H1 (cell line): Measurements from ENCODE around the gene ELMO1. TPM values are rescaled to one million over a fixed set of nuclear protein-coding genes. Genes with fewer than 3 reads are reported as not detected.

ENCODE experiments used
- CTCF ChIA-PET: fragments of 300-600 bp; sonication (Branson Sonifier 250); formaldehyde crosslinking; loops from one replicate; lab custom pipeline; 2021; ENCODE audit not compliant: partially characterized antibody; lab: Charles Lee
- POLR2A ChIA-PET: fragments of 300-600 bp; sonication (Branson Sonifier 250); formaldehyde crosslinking; loops from one replicate; lab custom pipeline; 2021; ENCODE audit warnings: inconsistent platforms; ENCODE audit not compliant: partially characterized antibody; lab: Charles Lee
- DNase-seq, 2 experiments: peaks; one replicate each; pipeline versions ENCODE4 v3.0.0 to v3.0.0-alpha.2; 2010 to 2022; ENCODE audit warnings: low spot score in 2 of 2, low read depth in 1 of 2, mixed read lengths in 1 of 2
- FAIRE-seq: peaks from 2 replicates; lab custom pipeline; 2011; peaks lifted over from hg19 to GRCh38; lab: Jason Lieb, UNC
- H2AFZ ChIP-seq: 2 replicates; pipeline ENCODE4 v1.8.1; 2012; ENCODE audit warnings: low read length, inconsistent platforms
- H2AK5ac ChIP-seq: 2 replicates; pipeline ENCODE4 v1.6.1; 2013; ENCODE audit warnings: low read depth, low read length
- H2BK120ac ChIP-seq: replicated peaks from 2 replicates; pipeline ENCODE3; 2013; ENCODE audit warnings: low read depth, low read length, inconsistent platforms
- H2BK12ac ChIP-seq: 2 replicates; pipeline ENCODE4 v1.6.1; 2013; ENCODE audit warnings: low read depth, low read length
- H2BK15ac ChIP-seq: 2 replicates; pipeline ENCODE4 v1.6.1; 2013; ENCODE audit warnings: low read length
- H2BK20ac ChIP-seq: 2 replicates; pipeline ENCODE4 v1.6.1; 2013; ENCODE audit warnings: low read length
- H2BK5ac ChIP-seq: 2 replicates; pipeline ENCODE4 v1.6.1; 2013; ENCODE audit warnings: low read depth, low read length
- H3K14ac ChIP-seq: 2 replicates; pipeline ENCODE4 v1.6.1; 2013; ENCODE audit warnings: inconsistent platforms; ENCODE audit not compliant: insufficient read length
- H3K18ac ChIP-seq: 2 replicates; pipeline ENCODE4 v1.6.1; 2013; ENCODE audit warnings: low read length; ENCODE audit errors: extremely low read depth
- H3K23ac ChIP-seq: 2 replicates; pipeline ENCODE4 v1.6.1; 2013; ENCODE audit warnings: inconsistent platforms; ENCODE audit not compliant: insufficient read length
- H3K23me2 ChIP-seq: 2 replicates; pipeline ENCODE4 v1.6.1; 2013; ENCODE audit warnings: low read depth, low read length
- H3K27ac ChIP-seq: 2 replicates; pipeline ENCODE4 v1.6.1; 2011; ENCODE audit warnings: low read depth, low read length, inconsistent platforms
- H3K27me3 ChIP-seq, 4 experiments: replicated peaks in 1 of 4; 1 replicate in 1 of 4; 2 replicates in 3 of 4; pipeline versions ENCODE4 v1.6.1 to v1.8.1; 2011 to 2013; ENCODE audit warnings: low read length in 3 of 4, mild to moderate bottlenecking in 3 of 4, inconsistent platforms in 2 of 4, mixed read lengths in 2 of 4, moderate library complexity in 1 of 4; ENCODE audit not compliant: control insufficient read depth in 3 of 4, insufficient read depth in 3 of 4; ENCODE audit errors: extremely low read depth in 1 of 4
- H3K36me3 ChIP-seq, 4 experiments: 2 replicates each; pipeline versions ENCODE4 v1.6.1 to v1.8.1; 2011 to 2013; ENCODE audit warnings: mild to moderate bottlenecking in 4 of 4, low read length in 3 of 4, moderate library complexity in 2 of 4, control low read depth in 1 of 4, inconsistent platforms in 1 of 4; ENCODE audit not compliant: insufficient read depth in 4 of 4, control insufficient read depth in 2 of 4
- H3K4ac ChIP-seq: replicated peaks from 2 replicates; pipeline ENCODE3; 2013; ENCODE audit warnings: low read length, low read depth, mixed read lengths, inconsistent platforms; ENCODE audit not compliant: insufficient read length
- H3K4me1 ChIP-seq, 4 experiments: replicated peaks in 1 of 4; 1 replicate in 1 of 4; 2 replicates in 3 of 4; pipeline versions ENCODE4 v1.6.1 to v1.8.1; 2011 to 2013; ENCODE audit warnings: low read length in 3 of 4, inconsistent platforms in 2 of 4, mixed read lengths in 1 of 4; ENCODE audit not compliant: insufficient read depth in 4 of 4, control insufficient read depth in 3 of 4
- H3K4me2 ChIP-seq, 2 experiments: 2 replicates each; pipeline versions ENCODE4 v1.6.1 to v1.8.1; 2011 to 2013; ENCODE audit warnings: low read depth in 2 of 2, low read length in 2 of 2, control low read depth in 1 of 2, inconsistent platforms in 1 of 2, mild to moderate bottlenecking in 1 of 2; ENCODE audit not compliant: insufficient read depth in 1 of 2
- H3K4me3 ChIP-seq, 4 experiments: fragments of 200-600, 300-600 bp in 1 of 4; sonication (generic), shearing (Covaris generic), sonication (Bioruptor Twin) in 1 of 4; 2 replicates each; pipeline versions ENCODE4 v1.5.1 to v1.8.1; 2011 to 2016; ENCODE audit warnings: low read length in 4 of 4, low read depth in 3 of 4, control low read depth in 2 of 4, inconsistent platforms in 2 of 4, mild to moderate bottlenecking in 2 of 4, mixed read lengths in 1 of 4, moderate library complexity in 1 of 4; ENCODE audit not compliant: insufficient read depth in 2 of 4; ENCODE audit errors: extremely low read depth in 1 of 4
- H3K56ac ChIP-seq: replicated peaks from 2 replicates; pipeline ENCODE3; 2013; ENCODE audit warnings: low read depth, mild to moderate bottlenecking, mixed read lengths, low read length, inconsistent platforms; ENCODE audit not compliant: insufficient read length
- H3K79me1 ChIP-seq: 2 replicates; pipeline ENCODE4 v1.6.1; 2013; ENCODE audit warnings: low read depth, low read length, control low read depth
- H3K79me2 ChIP-seq, 2 experiments: 2 replicates each; pipeline versions ENCODE4 v1.6.1 to v1.8.1; 2012 to 2013; ENCODE audit warnings: low read length in 2 of 2, mild to moderate bottlenecking in 2 of 2, inconsistent platforms in 1 of 2; ENCODE audit not compliant: insufficient read depth in 2 of 2, control insufficient read depth in 1 of 2
- H3K9ac ChIP-seq, 4 experiments: replicated peaks in 1 of 4; 1 replicate in 1 of 4; 2 replicates in 3 of 4; pipeline versions ENCODE4 v1.6.1 to v1.8.1; 2011 to 2013; ENCODE audit warnings: low read depth in 3 of 4, low read length in 3 of 4, control low read depth in 2 of 4, mild to moderate bottlenecking in 2 of 4, moderate library complexity in 2 of 4, inconsistent platforms in 1 of 4; ENCODE audit errors: extremely low read depth in 1 of 4
- H3K9me3 ChIP-seq, 2 experiments: 2 replicates each; pipeline versions ENCODE4 v1.6.1 to v1.8.1; 2012 to 2013; ENCODE audit warnings: mild to moderate bottlenecking in 2 of 2, moderate library complexity in 2 of 2, control low read depth in 1 of 2, inconsistent platforms in 1 of 2, low read depth in 1 of 2, low read length in 1 of 2, mixed read lengths in 1 of 2; ENCODE audit not compliant: insufficient read depth in 2 of 2
- H4K20me1 ChIP-seq, 2 experiments: replicated peaks in 1 of 2; 2 replicates each; pipeline versions ENCODE3 to v1.8.1; 2011 to 2013; ENCODE audit warnings: inconsistent platforms in 2 of 2, low read length in 2 of 2, mild to moderate bottlenecking in 1 of 2; ENCODE audit not compliant: insufficient read depth in 2 of 2, control insufficient read depth in 1 of 2
- H4K5ac ChIP-seq: 2 replicates; pipeline ENCODE4 v1.6.1; 2013; ENCODE audit warnings: low read length, low read depth, mixed read lengths, inconsistent platforms; ENCODE audit not compliant: insufficient read length
- H4K8ac ChIP-seq: 2 replicates; pipeline ENCODE4 v1.8.0; 2013; ENCODE audit warnings: mild to moderate bottlenecking, moderate library complexity, low read length, inconsistent platforms; ENCODE audit not compliant: insufficient read depth; ENCODE audit errors: extremely low read depth
- H4K91ac ChIP-seq: replicated peaks from 2 replicates; pipeline ENCODE3; 2013; ENCODE audit warnings: low read length, mixed read lengths, inconsistent platforms; ENCODE audit not compliant: insufficient read length
- ATF2 ChIP-seq: IDR thresholded peaks from 2 replicates; pipeline ENCODE4 v1.6.1; 2012; ENCODE audit warnings: low read length, inconsistent platforms
- CBX8 ChIP-seq: fragments of 300-800, 300-1000 bp; sonication (generic); IDR thresholded peaks from 2 replicates; pipeline ENCODE4 v1.7.1; 2016; ENCODE audit warnings: low read depth, low read length, borderline replicate concordance
- E2F6 ChIP-seq: IDR thresholded peaks from 2 replicates; pipeline ENCODE4 v1.6.1; 2012; ENCODE audit warnings: inconsistent platforms
- FOSL1 ChIP-seq: IDR thresholded peaks from 2 replicates; pipeline ENCODE4 v1.6.1; 2011; ENCODE audit warnings: mild to moderate bottlenecking, low read depth, low read length, moderate library complexity; ENCODE audit not compliant: insufficient read depth
- KDM1A ChIP-seq: fragments of 200-600, 300-600 bp; sonication (generic); IDR thresholded peaks from 2 replicates; pipeline ENCODE4 v1.7.1; 2016; ENCODE audit warnings: mild to moderate bottlenecking, low read length, borderline replicate concordance
- RAD21 ChIP-seq, 2 experiments: IDR thresholded peaks in 1 of 2; conservative IDR thresholded peaks in 1 of 2; 2 replicates each; pipeline ENCODE4 v1.6.1; 2011; ENCODE audit warnings: low read depth in 2 of 2, low read length in 2 of 2, improper control_type of control experiment in 1 of 2, inconsistent platforms in 1 of 2, mild to moderate bottlenecking in 1 of 2, moderate library complexity in 1 of 2
- YY1 ChIP-seq: IDR thresholded peaks from 2 replicates; pipeline ENCODE4 v1.6.1; 2011; ENCODE audit warnings: low read depth, mild to moderate bottlenecking, low read length
- WGBS, 2 experiments: shearing (Covaris generic) in 1 of 2; methylation state at CpG; one replicate each; pipeline versions ENCODE4 v1.1.6 to v1.1.7; 2013 to 2015; ENCODE audit warnings: low lambda C conversion rate in 2 of 2, mixed read lengths in 2 of 2, inconsistent platforms in 1 of 2, low coverage in 1 of 2, missing lambda C conversion rate in 1 of 2; ENCODE audit not compliant: insufficient replicate concordance in 2 of 2, insufficient coverage in 1 of 2, insufficient read length in 1 of 2; ENCODE audit errors: extremely low coverage in 1 of 2, missing lambda C conversion rate in 1 of 2; 5-methylcytosine and 5-hydroxymethylcytosine counted together
- polyA plus RNA-seq, 7 experiments: library from polyadenylated mRNA; depleted of rRNA in 3 of 7; stranded (reverse) in 5 of 7; unstranded in 2 of 7; fragments of >200 nt in 5 of 7; fragments of 200-250 nt in 2 of 7; gene quantifications; 1 replicate in 5 of 7; 2 replicates in 1 of 7; 4 replicates in 1 of 7; pipeline versions ENCODE4 v1.2.1 to v1.2.3, GENCODE V29; 2011 to 2013; ENCODE audit warnings: missing spikeins in 2 of 7, mixed read lengths in 2 of 7
- total RNA-seq: library from RNA; stranded (reverse); fragmentation: NEBNext Ultra II Directional; extraction: Animal tissue kit (Norgen Biotek cat#: 25700); gene quantifications from 2 replicates; pipeline ENCODE4 v1.2.1, GENCODE V29; 2021

Gene ELMO1
- total and polyA plus RNA-seq, 2 of the 8 experiments (the other 6 are each of a cell fraction or from before 2014, with no cell fraction given), result 18.4 to 21.0 TPM

DNA sequence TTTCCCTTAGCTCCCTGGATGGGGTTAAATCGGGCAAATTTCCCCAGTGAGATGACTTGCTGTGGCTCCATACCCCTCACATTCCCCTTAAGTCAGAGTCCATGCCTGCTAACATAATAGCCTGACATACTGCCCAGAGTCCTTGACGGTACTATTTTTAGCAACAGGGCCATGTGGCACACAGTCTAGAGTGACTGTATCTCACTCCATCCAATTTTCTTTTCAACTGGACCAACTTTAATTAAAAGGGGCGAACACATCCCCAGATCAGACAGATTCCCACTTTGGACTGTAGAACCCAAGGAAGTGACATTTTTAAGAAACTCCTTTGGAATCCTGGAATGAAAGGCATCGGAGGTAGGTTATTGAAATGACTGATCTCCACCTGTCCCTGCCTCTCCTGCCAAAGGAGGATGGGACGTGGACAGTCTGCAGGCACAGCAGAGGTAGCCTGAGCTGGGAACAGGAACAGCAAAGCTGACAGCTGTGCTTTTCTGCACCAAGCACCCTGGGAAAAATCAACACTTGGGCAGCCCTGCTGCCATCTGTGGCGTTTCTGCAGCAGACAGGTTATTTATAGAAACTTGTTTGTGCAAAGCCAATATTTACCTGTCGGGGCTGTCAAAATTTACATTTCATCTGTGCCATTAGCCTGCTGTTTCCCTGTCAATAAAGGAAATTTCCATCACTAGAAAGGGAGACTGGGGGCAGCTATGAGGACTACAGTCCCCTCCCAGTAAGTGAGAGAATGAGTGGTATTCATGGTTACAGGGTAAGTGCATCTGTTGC is 502.9 kb downstream of the ELMO1 start:
- no peak for TF ChIP-seq CBX8
- no peak for TF ChIP-seq KDM1A
- TF ChIP-seq YY1, result no peak
- no peak for TF ChIP-seq ATF2
- TF ChIP-seq E2F6, result no peak
- no peak for TF ChIP-seq FOSL1
- no peak for TF ChIP-seq RAD21 (IDR thresholded peaks at IDR 0.05 in 1 of 2, conservative IDR thresholded peaks at IDR 0.05 in 1 of 2; ENCODE audit: low read depth in 2 of 2, low read length in 2 of 2)
- TF ChIP-seq, all 59 proteins: peak for 0
- no peak overlapping the region for H3K23ac ChIP-seq
- no peak for FAIRE-seq
- no peak overlapping the region for H2AK5ac ChIP-seq
- no peak overlapping the region for H3K14ac ChIP-seq
- no peak overlapping the region for H2BK120ac ChIP-seq
- CTCF ChIA-PET, result interaction anchor here (1.1 to 2.1 kb wide), 2 partner anchors 15 to 253 kb away, joined by 3 to 4 read pairs; no protein-coding TSS in a partner anchor
- H3K4me1 ChIP-seq, result peaks cover 0 to 12% (median 3%) of the 10 kb centered on the region in 4 experiments; a peak in 2 of 7 replicates
- H3K9ac ChIP-seq, result no peak overlapping the region
- no peak overlapping the region for H2BK12ac ChIP-seq
- H2BK15ac ChIP-seq, result no peak overlapping the region
- H4K20me1 ChIP-seq, result no peaks in the 10 kb centered on the region
- H3K18ac ChIP-seq, result no peak overlapping the region
- no peak overlapping the region for H4K5ac ChIP-seq
- H2AFZ ChIP-seq, result no peak overlapping the region
- POLR2A ChIA-PET, result no interaction called here
- H3K27ac ChIP-seq, result no peak overlapping the region
- 84% methylated on average over 7 of the region's 7 CpGs; no CpG with 5 or more reads in 1 of the 2 experiments for WGBS, 2 experiments
- H3K36me3 ChIP-seq, result no peaks in the 10 kb centered on the region
- no peaks in the 10 kb centered on the region for H3K27me3 ChIP-seq
- H3K4ac ChIP-seq, result no peak overlapping the region
- no peak overlapping the region for H3K4me3 ChIP-seq
- H3K23me2 ChIP-seq, result no peaks in the 10 kb centered on the region
- H2BK20ac ChIP-seq, result no peak overlapping the region
- H4K91ac ChIP-seq, result no peak overlapping the region
- H3K9me3 ChIP-seq, result no peaks in the 10 kb centered on the region
- H2BK5ac ChIP-seq, result no peak overlapping the region
- no peaks in the 10 kb centered on the region for H3K79me2 ChIP-seq
- no peak for DNase-seq
- no peak overlapping the region for H3K4me2 ChIP-seq
- H3K56ac ChIP-seq, result no peak overlapping the region
- no peak overlapping the region for H4K8ac ChIP-seq
- H3K79me1 ChIP-seq, result no peaks in the 10 kb centered on the region
